Calu3 (cell line): Measurements from ENCODE around the gene VMP1. TPM values are rescaled to one million over a fixed set of nuclear protein-coding genes. Genes with fewer than 3 reads are reported as not detected.
A peak's percentile ranks its signal among the peaks of the same experiment; 100 is the strongest.

Experiments used
- BruUV-seq: library from RNA; stranded (reverse); fragments of 400-500 nt; replicated peaks from 2 replicates; lab custom pipeline; 2021; lab: Mats Ljungman, UMichigan
- CTCF ChIA-PET: fragments of 300-600 bp; sonication (Branson Sonifier 250); formaldehyde crosslinking; loops from one replicate; lab custom pipeline; 2022; ENCODE audit warnings: antibody characterized with exemption; lab: Charles Lee
- DNase-seq: peaks from one replicate; pipeline ENCODE4 v3.0.0; 2022
- H3K27ac Mint-ChIP-seq: one replicate; pipeline ENCODE4 v1.8.0; 2022; ENCODE audit warnings: mixed read lengths; ENCODE audit not compliant: unreplicated experiment
- H3K27me3 Mint-ChIP-seq: one replicate; pipeline ENCODE4 v1.8.0; 2022; ENCODE audit warnings: mixed read lengths; ENCODE audit not compliant: unreplicated experiment
- H3K36me3 Mint-ChIP-seq: one replicate; pipeline ENCODE4 v1.8.0; 2022; ENCODE audit warnings: mild to moderate bottlenecking, moderate library complexity, mixed read lengths; ENCODE audit not compliant: insufficient read depth, unreplicated experiment
- H3K4me1 Mint-ChIP-seq: one replicate; pipeline ENCODE4 v1.8.0; 2022; ENCODE audit warnings: mild to moderate bottlenecking, low read depth, mixed read lengths; ENCODE audit not compliant: unreplicated experiment
- H3K4me3 Mint-ChIP-seq: one replicate; pipeline ENCODE4 v1.8.0; 2022; ENCODE audit warnings: mild to moderate bottlenecking, low read depth, moderate library complexity, mixed read lengths; ENCODE audit not compliant: unreplicated experiment
- H3K9me3 Mint-ChIP-seq: one replicate; pipeline ENCODE4 v1.8.0; 2022; ENCODE audit warnings: low read depth, mixed read lengths; ENCODE audit not compliant: unreplicated experiment
- CTCF ChIP-seq: fragments of 200-600 bp; IDR thresholded peaks from one replicate; pipeline ENCODE4 v1.8.0; 2022; ENCODE audit warnings: antibody characterized with exemption; ENCODE audit not compliant: unreplicated experiment
- intact Hi-C: fragments of 100-400 bp; cut with micrococcal nuclease; formaldehyde crosslinking; loops from one replicate; pipeline ENCODE4 v1.10.0; 2022; ENCODE audit not compliant: unreplicated experiment
- total RNA-seq: library from RNA; stranded (reverse); gene quantifications from 2 replicates; pipeline ENCODE4 v1.2.3, GENCODE V29; 2022

Gene VMP1
- total RNA-seq, 1 experiment from 2014 or later = 315 TPM

- intact Hi-C loops = no loop called here
- no peaks in the 10 kb centered on the region for H3K36me3 Mint-ChIP-seq
- DNase-seq = no peak
- no peaks in the 10 kb centered on the region for H3K9me3 Mint-ChIP-seq
- BruUV-seq = no TSS peak
- CTCF ChIA-PET = no interaction called here
- no peaks in the 10 kb centered on the region for H3K27me3 Mint-ChIP-seq
- no peak overlapping the region for H3K27ac Mint-ChIP-seq
- H3K4me1 Mint-ChIP-seq = peaks cover 13% of the 10 kb centered on the region
- TF ChIP-seq CTCF = no peak
- no peak overlapping the region for H3K4me3 Mint-ChIP-seq
Measured at GRCh38 chr17:59722623-59723022, 15.2 kb downstream of the VMP1 start.

GRCh38 chr17:59723041-59723440 lies 15.6 kb downstream of the VMP1 start:
- no peaks in the 10 kb centered on the region for H3K9me3 Mint-ChIP-seq
- CTCF ChIA-PET = no interaction called here
- peak overlapping the region; percentile 11 for H3K4me3 Mint-ChIP-seq
- intact Hi-C loops = no loop called here
- no peak for TF ChIP-seq CTCF
- no peaks in the 10 kb centered on the region for H3K36me3 Mint-ChIP-seq
- no peak for DNase-seq
- no peaks in the 10 kb centered on the region for H3K27me3 Mint-ChIP-seq
- peak overlapping the region; percentile 15 for H3K27ac Mint-ChIP-seq
- no TSS peak for BruUV-seq
- peaks cover 13% of the 10 kb centered on the region for H3K4me1 Mint-ChIP-seq

- intact Hi-C loops = no loop called here
- TF ChIP-seq CTCF = no peak
- peak overlapping the region; percentile 15 for H3K27ac Mint-ChIP-seq
- peaks cover 16% of the 10 kb centered on the region for H3K4me1 Mint-ChIP-seq
- CTCF ChIA-PET = no interaction called here
- H3K9me3 Mint-ChIP-seq = no peaks in the 10 kb centered on the region
- H3K36me3 Mint-ChIP-seq = no peaks in the 10 kb centered on the region
- no TSS peak for BruUV-seq
- no peaks in the 10 kb centered on the region for H3K27me3 Mint-ChIP-seq
- H3K4me3 Mint-ChIP-seq = peak overlapping the region; percentile 11
- no peak for DNase-seq
Measured at GRCh38 chr17:59723607-59724006, 16.2 kb downstream of the VMP1 start.

- CTCF ChIA-PET = interaction anchor here (0.5 kb wide), 1 partner anchor 30 kb away, joined by 4 read pairs; no protein-coding TSS in a partner anchor
- no TSS peak for BruUV-seq
- DNase-seq = no peak
- no peak for TF ChIP-seq CTCF
- Mint-ChIP-seq H3K36me3 (no peaks in the 10 kb centered on the region), H3K9me3 (no peaks in the 10 kb centered on the region), H3K4me3 (no peak overlapping the region), H3K27ac (no peak overlapping the region), H3K4me1 (peaks cover 18% of the 10 kb centered on the region), H3K27me3 (no peaks in the 10 kb centered on the region)
- intact Hi-C loops = no loop called here
Measured at GRCh38 chr17:59725691-59726090, 18.2 kb downstream of the VMP1 start.
